ENCODE measurements around the gene PLCL1. TPM values are rescaled to one million over a fixed set of nuclear protein-coding genes. Genes with fewer than 3 reads are reported as not detected.

PLCL1 gene
- total and polyA plus RNA-seq, 2 donors (not counting 3 experiments of a cell fraction or from before 2014, with no cell fraction given), result 0.79 to 3.4 TPM

DNA sequence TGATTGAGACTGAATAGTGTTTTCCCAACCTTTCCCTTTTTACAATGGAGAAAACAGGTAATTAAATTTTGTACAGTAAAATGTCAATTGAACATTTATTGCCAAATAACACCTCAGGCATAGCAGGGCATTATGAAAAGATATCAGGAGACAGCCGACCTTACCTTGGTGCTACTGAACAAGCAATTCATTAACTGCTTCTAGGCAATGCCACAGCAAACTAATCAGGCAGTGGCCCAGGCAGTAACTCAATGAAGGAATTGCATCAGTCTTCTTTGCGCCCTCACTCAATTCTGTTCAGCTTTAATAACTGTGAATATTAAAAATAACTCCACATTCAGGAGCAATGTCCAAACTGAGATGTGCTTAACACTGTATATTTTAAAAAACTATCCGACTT lies 6.1 kb downstream of the PLCL1 start:
- no peak overlapping the region for H3K4me2 ChIP-seq (ENCODE audit: insufficient read depth, low read length)
- no peak overlapping the region for H3K9ac ChIP-seq (replicated peaks; ENCODE audit: extremely low read depth, insufficient read depth, low read length)
- ChIA-PET POLR2A (no interaction called here), CTCF (interaction anchor here (0.6 to 1.6 kb wide), 2 partner anchors 14 to 504 kb away, joined by 3 to 6 read pairs; no protein-coding TSS in a partner anchor)
- dilution Hi-C loops (cut with MboI; ENCODE audit: extremely low pct_ligation_motif_present, low sequenced_read_pairs) (no loop called here), intact Hi-C loops (cut with micrococcal nuclease) (no loop called here)
- H3K27ac ChIP-seq (ENCODE audit: insufficient read depth, low read depth, low read length), result no peak overlapping the region
- H3K79me2 ChIP-seq (ENCODE audit: control insufficient read depth, insufficient read depth, low read length), result no peaks in the 10 kb centered on the region
- no peaks in the 10 kb centered on the region for H4K20me1 ChIP-seq (replicated peaks; ENCODE audit: control insufficient read depth, extremely low read depth, insufficient read depth, low read length)
- no peaks in the 10 kb centered on the region for H3K36me3 ChIP-seq (ENCODE audit: control insufficient read depth in 2 of 2, extremely low read depth in 1 of 2, insufficient read depth in 2 of 2, low read length in 2 of 2)
- FAIRE-seq, result no peak
- no peaks in the 10 kb centered on the region for H3K9me1 ChIP-seq (replicated peaks; ENCODE audit: control insufficient read depth, extremely low read depth, insufficient read depth, low read length)
- H3K4me1 ChIP-seq (ENCODE audit: control insufficient read depth, extremely low read depth, insufficient read depth, low read length), result peaks cover 8% of the 10 kb centered on the region
- TF ChIP-seq POLR2A (IDR thresholded peaks at IDR 0.05; ENCODE audit: low read depth, low read length) (no peak), EZH2 (IDR thresholded peaks at IDR 0.05; ENCODE audit: borderline replicate concordance, low read depth, low read length, severe bottlenecking) (no peak), FOS (IDR thresholded peaks at IDR 0.05; ENCODE audit: borderline replicate concordance, insufficient read depth, low read length) (no peak), MYC (IDR thresholded peaks at IDR 0.05; ENCODE audit: low read depth, low read length) (no peak), GATA2 (IDR thresholded peaks at IDR 0.05; ENCODE audit: insufficient read depth, insufficient read length, low read depth, low read length) (no peak), JUN (IDR thresholded peaks at IDR 0.05; ENCODE audit: borderline replicate concordance, insufficient read depth, insufficient read length, low read depth) (no peak), POLR2AphosphoS5 (IDR thresholded peaks at IDR 0.05; ENCODE audit: insufficient read depth, low read depth, low read length) (no peak)
- TF ChIP-seq, protein P1, sequence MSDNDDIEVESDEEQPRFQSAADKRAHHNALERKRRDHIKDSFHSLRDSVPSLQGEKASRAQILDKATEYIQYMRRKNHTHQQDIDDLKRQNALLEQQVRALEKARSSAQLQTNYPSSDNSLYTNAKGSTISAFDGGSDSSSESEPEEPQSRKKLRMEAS (IDR thresholded peaks at IDR 0.05; ENCODE audit: insufficient read depth, insufficient read length), result no peak
- TF ChIP-seq, protein P2, sequence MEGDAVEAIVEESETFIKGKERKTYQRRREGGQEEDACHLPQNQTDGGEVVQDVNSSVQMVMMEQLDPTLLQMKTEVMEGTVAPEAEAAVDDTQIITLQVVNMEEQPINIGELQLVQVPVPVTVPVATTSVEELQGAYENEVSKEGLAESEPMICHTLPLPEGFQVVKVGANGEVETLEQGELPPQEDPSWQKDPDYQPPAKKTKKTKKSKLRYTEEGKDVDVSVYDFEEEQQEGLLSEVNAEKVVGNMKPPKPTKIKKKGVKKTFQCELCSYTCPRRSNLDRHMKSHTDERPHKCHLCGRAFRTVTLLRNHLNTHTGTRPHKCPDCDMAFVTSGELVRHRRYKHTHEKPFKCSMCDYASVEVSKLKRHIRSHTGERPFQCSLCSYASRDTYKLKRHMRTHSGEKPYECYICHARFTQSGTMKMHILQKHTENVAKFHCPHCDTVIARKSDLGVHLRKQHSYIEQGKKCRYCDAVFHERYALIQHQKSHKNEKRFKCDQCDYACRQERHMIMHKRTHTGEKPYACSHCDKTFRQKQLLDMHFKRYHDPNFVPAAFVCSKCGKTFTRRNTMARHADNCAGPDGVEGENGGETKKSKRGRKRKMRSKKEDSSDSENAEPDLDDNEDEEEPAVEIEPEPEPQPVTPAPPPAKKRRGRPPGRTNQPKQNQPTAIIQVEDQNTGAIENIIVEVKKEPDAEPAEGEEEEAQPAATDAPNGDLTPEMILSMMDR (IDR thresholded peaks at IDR 0.05; ENCODE audit: extremely low read depth in 1 of 2, insufficient read depth in 1 of 2, low read depth in 1 of 2, low read length in 2 of 2), result no peak
- no peaks in the 10 kb centered on the region for H3K9me3 ChIP-seq (replicated peaks; ENCODE audit: control insufficient read depth, insufficient read depth, low read length)
- DNase-seq (ENCODE audit: low read depth, low spot score), result no peak
- no peak overlapping the region for H2AFZ ChIP-seq (ENCODE audit: low read depth, low read length)
- no peaks in the 10 kb centered on the region for H3K27me3 ChIP-seq (ENCODE audit: control insufficient read depth in 2 of 2, insufficient read depth in 2 of 2, low read length in 2 of 2)
- no peak overlapping the region for H3K4me3 ChIP-seq (replicated peaks in 1 of 3; ENCODE audit: insufficient read depth in 1 of 3, low read depth in 1 of 3, low read length in 3 of 3)
- no TSS peak for BruUV-seq (replicated peaks)
